ENCODE results near the gene CNTN1. TPM values are rescaled to one million over a fixed set of nuclear protein-coding genes. Genes with fewer than 3 reads are reported as not detected.

CNTN1 gene
- total and polyA plus RNA-seq, 9 donors, result 7.3 to 33.0 (median 16.2) TPM

- no peaks in the 10 kb centered on the region for H3K9me3 ChIP-seq (replicated peaks; ENCODE audit: control insufficient read depth, low read depth, low read length)
- no peaks in the 10 kb centered on the region for H3K27me3 ChIP-seq (ENCODE audit: control insufficient read depth, insufficient read depth, low read length)
- no peaks in the 10 kb centered on the region for H3K4me1 ChIP-seq (ENCODE audit: control insufficient read depth, insufficient read depth, low read length)
- no peak overlapping the region for H3K27ac ChIP-seq (ENCODE audit: low read length)
- no peaks in the 10 kb centered on the region for H3K36me3 ChIP-seq (ENCODE audit: control insufficient read depth, insufficient read depth, low read length)
- no peak overlapping the region for H3K4me3 ChIP-seq (ENCODE audit: low read length)
- DNase-seq, result no peak
- no CpG with 5 or more reads among the region's 2 CpGs for WGBS (ENCODE audit: insufficient coverage)
Measured at GRCh38 chr12:40752011-40752410, 59.8 kb downstream of the CNTN1 start.

DNA sequence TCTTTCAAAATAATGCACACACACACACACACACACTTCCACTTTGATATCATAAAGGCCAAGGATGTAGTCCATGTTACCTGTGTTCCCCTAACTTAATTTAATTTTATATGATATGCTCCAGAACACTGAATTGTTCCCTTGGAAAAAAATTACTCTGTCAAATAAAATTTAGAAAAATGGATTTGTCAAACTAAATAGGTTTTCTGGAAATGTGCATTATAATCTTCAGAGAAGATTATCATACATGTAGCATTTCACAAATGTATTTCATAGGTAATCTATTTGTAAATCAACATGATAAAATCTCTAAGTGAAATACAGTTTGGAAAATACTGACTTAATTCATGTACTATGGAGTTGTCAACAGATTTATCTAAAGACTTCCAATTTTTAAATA lies 68.6 kb downstream of the CNTN1 start:
- H3K27ac ChIP-seq (ENCODE audit: low read length), result no peak overlapping the region
- no peak for DNase-seq
- no peaks in the 10 kb centered on the region for H3K36me3 ChIP-seq (ENCODE audit: control insufficient read depth, insufficient read depth, low read length)
- H3K9me3 ChIP-seq (replicated peaks; ENCODE audit: control insufficient read depth, low read depth, low read length), result no peaks in the 10 kb centered on the region
- H3K27me3 ChIP-seq (ENCODE audit: control insufficient read depth, insufficient read depth, low read length), result no peaks in the 10 kb centered on the region
- H3K4me3 ChIP-seq (ENCODE audit: low read length), result no peak overlapping the region
- H3K4me1 ChIP-seq (ENCODE audit: control insufficient read depth, insufficient read depth, low read length), result no peaks in the 10 kb centered on the region

DNA sequence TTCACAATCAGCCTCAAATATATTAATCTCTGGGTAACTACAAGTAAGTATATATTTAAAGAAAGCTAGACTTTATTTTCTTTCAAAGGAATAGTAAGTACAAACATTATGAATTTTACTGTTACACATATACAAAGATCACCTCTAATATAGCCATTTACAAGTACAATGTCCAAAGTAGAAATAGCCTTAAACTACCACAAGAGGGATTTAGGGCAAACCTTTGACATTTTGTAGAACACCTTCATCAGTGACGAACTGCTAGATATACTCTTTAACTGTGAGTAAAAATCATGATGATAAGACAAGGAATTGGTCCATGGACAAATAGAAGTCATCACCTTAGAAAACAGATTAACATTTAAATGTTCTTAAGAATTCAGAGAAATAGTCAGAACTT lies 69.8 kb downstream of the CNTN1 start:
- Histone ChIP-seq H3K4me1 (ENCODE audit: control insufficient read depth, insufficient read depth, low read length) (no peaks in the 10 kb centered on the region), H3K9me3 (replicated peaks; ENCODE audit: control insufficient read depth, low read depth, low read length) (no peaks in the 10 kb centered on the region), H3K36me3 (ENCODE audit: control insufficient read depth, insufficient read depth, low read length) (no peaks in the 10 kb centered on the region), H3K4me3 (ENCODE audit: low read length) (no peak overlapping the region), H3K27ac (ENCODE audit: low read length) (no peak overlapping the region), H3K27me3 (ENCODE audit: control insufficient read depth, insufficient read depth, low read length) (no peaks in the 10 kb centered on the region)
- no peak for DNase-seq
- WGBS (ENCODE audit: insufficient coverage), result no CpG with 5 or more reads among the region's 1 CpG

- Histone ChIP-seq H3K4me3 (ENCODE audit: low read length) (no peak overlapping the region), H3K4me1 (ENCODE audit: control insufficient read depth, insufficient read depth, low read length) (no peaks in the 10 kb centered on the region), H3K9me3 (replicated peaks; ENCODE audit: control insufficient read depth, low read depth, low read length) (no peaks in the 10 kb centered on the region), H3K36me3 (ENCODE audit: control insufficient read depth, insufficient read depth, low read length) (no peaks in the 10 kb centered on the region), H3K27ac (ENCODE audit: low read length) (no peak overlapping the region), H3K27me3 (ENCODE audit: control insufficient read depth, insufficient read depth, low read length) (no peaks in the 10 kb centered on the region)
- DNase-seq, result no peak
- WGBS (ENCODE audit: insufficient coverage), result 92% methylated on average over 4 of the region's 8 CpGs
Measured at GRCh38 chr12:40768125-40768864, 76.1 kb downstream of the CNTN1 start.

DNA sequence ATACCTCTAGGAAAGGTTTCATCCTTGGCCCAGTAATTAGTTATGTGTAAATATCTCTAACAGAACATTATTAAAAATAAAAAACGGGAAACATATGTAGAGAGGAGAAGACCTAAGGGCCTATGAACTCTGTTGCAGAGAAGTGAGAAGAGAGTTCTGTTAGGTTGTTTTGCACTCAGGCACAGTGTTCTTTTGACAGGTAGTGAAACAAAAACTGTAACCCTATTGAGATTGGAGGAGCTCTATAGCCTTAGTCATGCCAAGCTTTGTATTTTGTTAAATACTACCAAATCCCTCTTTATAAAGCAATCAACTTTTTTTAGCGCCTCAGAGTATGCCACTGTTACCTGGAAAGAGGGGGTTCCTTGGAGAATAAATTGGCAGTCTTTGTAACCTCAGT lies 77.6 kb downstream of the CNTN1 start:
- Histone ChIP-seq H3K9me3 (replicated peaks; ENCODE audit: control insufficient read depth, low read depth, low read length) (no peaks in the 10 kb centered on the region), H3K4me1 (ENCODE audit: control insufficient read depth, insufficient read depth, low read length) (no peaks in the 10 kb centered on the region), H3K27ac (ENCODE audit: low read length) (no peak overlapping the region), H3K4me3 (ENCODE audit: low read length) (no peak overlapping the region), H3K36me3 (ENCODE audit: control insufficient read depth, insufficient read depth, low read length) (no peaks in the 10 kb centered on the region), H3K27me3 (ENCODE audit: control insufficient read depth, insufficient read depth, low read length) (no peaks in the 10 kb centered on the region)
- DNase-seq, result no peak
- WGBS (ENCODE audit: insufficient coverage), result no CpG with 5 or more reads among the region's 2 CpGs

DNA sequence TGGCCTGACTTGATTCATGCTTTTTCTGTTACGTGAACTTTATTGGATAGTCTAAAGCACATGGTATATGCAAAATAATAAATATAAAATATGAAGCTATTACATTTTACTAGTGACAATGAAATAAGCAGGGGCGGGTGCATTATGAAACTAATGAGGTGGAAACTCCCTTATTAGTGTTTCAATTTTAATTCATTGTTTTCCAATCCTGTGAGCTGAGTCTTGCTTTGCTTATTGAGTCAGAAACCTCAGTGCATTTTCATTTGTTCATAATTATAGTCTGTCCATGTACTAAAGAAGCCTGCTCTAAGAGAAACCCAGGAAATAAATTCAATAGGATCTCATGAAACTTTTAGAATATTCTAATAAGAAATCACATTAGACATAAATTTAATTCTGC lies 78.5 kb downstream of the CNTN1 start:
- H3K36me3 ChIP-seq (ENCODE audit: control insufficient read depth, insufficient read depth, low read length), result no peaks in the 10 kb centered on the region
- H3K4me3 ChIP-seq (ENCODE audit: low read length), result no peak overlapping the region
- no peak for DNase-seq
- H3K4me1 ChIP-seq (ENCODE audit: control insufficient read depth, insufficient read depth, low read length), result no peaks in the 10 kb centered on the region
- WGBS (ENCODE audit: insufficient coverage), result no CpG with 5 or more reads among the region's 2 CpGs
- no peaks in the 10 kb centered on the region for H3K27me3 ChIP-seq (ENCODE audit: control insufficient read depth, insufficient read depth, low read length)
- H3K27ac ChIP-seq (ENCODE audit: low read length), result no peak overlapping the region
- H3K9me3 ChIP-seq (replicated peaks; ENCODE audit: control insufficient read depth, low read depth, low read length), result no peaks in the 10 kb centered on the region

GRCh38 chr12:40775661-40776060 lies 83.4 kb downstream of the CNTN1 start:
- Histone ChIP-seq H3K9me3 (replicated peaks; ENCODE audit: control insufficient read depth, low read depth, low read length) (no peaks in the 10 kb centered on the region), H3K27ac (ENCODE audit: low read length) (no peak overlapping the region), H3K4me3 (ENCODE audit: low read length) (no peak overlapping the region), H3K4me1 (ENCODE audit: control insufficient read depth, insufficient read depth, low read length) (no peaks in the 10 kb centered on the region), H3K27me3 (ENCODE audit: control insufficient read depth, insufficient read depth, low read length) (no peaks in the 10 kb centered on the region), H3K36me3 (ENCODE audit: control insufficient read depth, insufficient read depth, low read length) (no peaks in the 10 kb centered on the region)
- WGBS (ENCODE audit: insufficient coverage), result no CpG with 5 or more reads among the region's 2 CpGs
- peak; percentile 81 for DNase-seq

GRCh38 chr12:40784102-40784501 lies 91.9 kb downstream of the CNTN1 start:
- Histone ChIP-seq H3K4me1 (ENCODE audit: control insufficient read depth, insufficient read depth, low read length) (no peaks in the 10 kb centered on the region), H3K27me3 (ENCODE audit: control insufficient read depth, insufficient read depth, low read length) (no peaks in the 10 kb centered on the region), H3K27ac (ENCODE audit: low read length) (no peak overlapping the region), H3K4me3 (ENCODE audit: low read length) (no peak overlapping the region), H3K9me3 (replicated peaks; ENCODE audit: control insufficient read depth, low read depth, low read length) (no peaks in the 10 kb centered on the region), H3K36me3 (ENCODE audit: control insufficient read depth, insufficient read depth, low read length) (no peaks in the 10 kb centered on the region)
- WGBS (ENCODE audit: insufficient coverage), result 50% methylated on average over 1 of the region's 2 CpGs
- DNase-seq, result no peak

GRCh38 chr12:40788276-40788675 lies 96.0 kb downstream of the CNTN1 start:
- Histone ChIP-seq H3K36me3 (ENCODE audit: control insufficient read depth, insufficient read depth, low read length) (no peaks in the 10 kb centered on the region), H3K27ac (ENCODE audit: low read length) (no peak overlapping the region), H3K27me3 (ENCODE audit: control insufficient read depth, insufficient read depth, low read length) (no peaks in the 10 kb centered on the region), H3K4me1 (ENCODE audit: control insufficient read depth, insufficient read depth, low read length) (no peaks in the 10 kb centered on the region), H3K9me3 (replicated peaks; ENCODE audit: control insufficient read depth, low read depth, low read length) (no peaks in the 10 kb centered on the region), H3K4me3 (ENCODE audit: low read length) (no peak overlapping the region)
- 65% methylated on average over 3 of the region's 3 CpGs for WGBS (ENCODE audit: insufficient coverage)
- DNase-seq, result no peak

DNA sequence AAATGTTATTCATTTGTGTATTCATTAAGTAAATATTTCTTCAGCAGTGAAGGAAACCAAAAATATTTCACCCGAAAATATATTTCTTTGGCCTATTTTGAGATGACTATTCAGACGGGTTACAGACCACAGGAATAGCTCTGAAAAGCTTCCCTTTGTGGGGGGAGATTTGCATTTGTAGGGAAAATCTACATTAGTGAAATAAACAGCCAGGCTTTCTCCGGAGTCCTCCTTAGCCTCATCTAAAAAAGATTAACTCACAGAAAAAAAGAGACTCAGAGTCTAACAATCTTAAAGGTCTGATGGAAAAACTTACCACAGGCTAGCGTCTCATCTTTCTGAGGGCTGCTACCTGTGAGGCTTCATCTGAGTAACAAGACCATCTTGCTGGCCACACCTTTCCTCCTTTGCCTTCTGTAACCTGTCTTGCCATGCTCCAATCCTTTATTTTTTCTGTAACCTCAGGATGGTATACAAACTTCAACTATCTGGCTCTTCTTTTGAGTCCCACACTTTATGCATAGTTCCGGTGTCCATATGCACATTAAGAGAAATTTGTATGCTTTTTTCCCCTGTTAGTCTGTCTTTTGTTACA lies 100.7 kb downstream of the CNTN1 start:
- Histone ChIP-seq H3K4me3 (ENCODE audit: low read length) (no peak overlapping the region), H3K27ac (ENCODE audit: low read length) (no peak overlapping the region), H3K9me3 (replicated peaks; ENCODE audit: control insufficient read depth, low read depth, low read length) (no peaks in the 10 kb centered on the region), H3K4me1 (ENCODE audit: control insufficient read depth, insufficient read depth, low read length) (no peaks in the 10 kb centered on the region), H3K27me3 (ENCODE audit: control insufficient read depth, insufficient read depth, low read length) (no peaks in the 10 kb centered on the region), H3K36me3 (ENCODE audit: control insufficient read depth, insufficient read depth, low read length) (no peaks in the 10 kb centered on the region)
- DNase-seq, result no peak
- 26% methylated on average over 3 of the region's 5 CpGs for WGBS (ENCODE audit: insufficient coverage)

All from muscle of leg (tissue), 11 donors.